SK-N-SH treated with all-trans-retinoic acid at 6 μM for 48 hours (cell line): ENCODE results near the gene PAQR8.

Source experiments
- ATAC-seq: fragments of 200-7000 bp; cut with Tn5 transposase; 3 replicates; pipeline ENCODE4 v1.9.1; 2020; ENCODE audit warnings: mild to moderate bottlenecking, moderate library complexity
- BACH2 ChIP-seq: fragments of 250-450 bp; sonication (Bioruptor Pico); IDR thresholded peaks from 2 replicates; pipeline ENCODE4 v1.9.0; 2021; ENCODE audit warnings: mild to moderate bottlenecking, borderline replicate concordance
- CREB5 ChIP-seq: fragments of 250-450 bp; sonication (Bioruptor Pico); IDR thresholded peaks from 2 replicates; pipeline ENCODE4 v1.5.1; 2020; ENCODE audit warnings: low read depth, mild to moderate bottlenecking, moderate library complexity
- CSDC2 ChIP-seq: fragments of 250-450 bp; sonication (Bioruptor Pico); IDR thresholded peaks from 2 replicates; pipeline ENCODE4 v1.5.0; 2020; ENCODE audit warnings: mild to moderate bottlenecking, moderate library complexity
- ESRRG ChIP-seq: fragments of 250-450 bp; sonication (Bioruptor Pico); IDR thresholded peaks from 2 replicates; pipeline ENCODE4 v1.6.1; 2021; ENCODE audit warnings: mild to moderate bottlenecking
- GLIS3 ChIP-seq: fragments of 250-450 bp; sonication (Bioruptor Pico); IDR thresholded peaks from 2 replicates; pipeline ENCODE4 v1.5.0; 2020; ENCODE audit warnings: mild to moderate bottlenecking, moderate library complexity
- ISL1 ChIP-seq: fragments of 250-450 bp; sonication (Bioruptor Pico); IDR thresholded peaks from 2 replicates; pipeline ENCODE4 v2.1.2; 2022; ENCODE audit warnings: mild to moderate bottlenecking, moderate library complexity
- OSR1 ChIP-seq: fragments of 250-450 bp; sonication (Bioruptor Pico); IDR thresholded peaks from 2 replicates; pipeline ENCODE4 v1.8.0; 2022; ENCODE audit warnings: moderate library complexity, mild to moderate bottlenecking, inconsistent platforms
- POU6F1 ChIP-seq: fragments of 250-450 bp; sonication (Bioruptor Pico); IDR thresholded peaks from 2 replicates; pipeline ENCODE4 v1.8.0; 2021; ENCODE audit warnings: low read depth, mild to moderate bottlenecking, moderate library complexity, borderline replicate concordance
- PPARA ChIP-seq: fragments of 250-450 bp; sonication (Bioruptor Pico); IDR thresholded peaks from 2 replicates; pipeline ENCODE4 v1.5.0; 2020; ENCODE audit warnings: mild to moderate bottlenecking, borderline replicate concordance
- SNAI2 ChIP-seq: fragments of 250-450 bp; sonication (Bioruptor Pico); IDR thresholded peaks from 2 replicates; pipeline ENCODE4 v1.5.0; 2020; ENCODE audit warnings: mild to moderate bottlenecking, moderate library complexity
- TOX ChIP-seq: fragments of 250-450 bp; sonication (Bioruptor Pico); IDR thresholded peaks from 2 replicates; pipeline ENCODE4 v1.8.0; 2021; ENCODE audit warnings: mild to moderate bottlenecking, moderate library complexity, borderline replicate concordance
- ZFP3 ChIP-seq: fragments of 250-450 bp; sonication (Bioruptor Pico); IDR thresholded peaks from 2 replicates; pipeline ENCODE4 v1.5.0; 2020; ENCODE audit warnings: mild to moderate bottlenecking, moderate library complexity
- ZFP30 ChIP-seq: fragments of 450-650 bp; formaldehyde crosslinking; IDR thresholded peaks from 2 replicates; pipeline ENCODE4 v1.5.0; 2022; ENCODE audit warnings: mild to moderate bottlenecking, moderate library complexity
- ZNF565 ChIP-seq: fragments of 450-650 bp; formaldehyde crosslinking; conservative IDR thresholded peaks from 2 replicates; pipeline ENCODE4 v1.5.0; 2020; ENCODE audit warnings: low read depth, mild to moderate bottlenecking, moderate library complexity
- ZNF70 ChIP-seq: fragments of 450-650 bp; formaldehyde crosslinking; IDR thresholded peaks from 2 replicates; pipeline ENCODE4 v1.5.0; 2020; ENCODE audit warnings: mild to moderate bottlenecking, moderate library complexity
- TF ChIP-seq, protein P1 (sequence below): fragments of 250-450 bp; sonication (Bioruptor Pico); IDR thresholded peaks from 2 replicates; pipeline ENCODE4 v1.5.1; 2021; ENCODE audit warnings: mild to moderate bottlenecking, moderate library complexity
- TF ChIP-seq, protein P2 (sequence below): fragments of 250-450 bp; sonication (Bioruptor Pico); IDR thresholded peaks from 2 replicates; pipeline ENCODE4 v1.5.0; 2020; ENCODE audit warnings: mild to moderate bottlenecking, moderate library complexity
- TF ChIP-seq, protein P3 (sequence below): fragments of 250-450 bp; sonication (Bioruptor Pico); IDR thresholded peaks from 2 replicates; pipeline ENCODE4 v1.8.0; 2020; ENCODE audit warnings: mild to moderate bottlenecking, moderate library complexity, borderline replicate concordance

The PAQR8 gene

GRCh38 chr6:52415917-52416628 is 54.1 kb downstream of the PAQR8 start:
- ATAC-seq: peak; percentile 3; the same call in 1 of the 3 replicates
- TF ChIP-seq, protein P1, sequence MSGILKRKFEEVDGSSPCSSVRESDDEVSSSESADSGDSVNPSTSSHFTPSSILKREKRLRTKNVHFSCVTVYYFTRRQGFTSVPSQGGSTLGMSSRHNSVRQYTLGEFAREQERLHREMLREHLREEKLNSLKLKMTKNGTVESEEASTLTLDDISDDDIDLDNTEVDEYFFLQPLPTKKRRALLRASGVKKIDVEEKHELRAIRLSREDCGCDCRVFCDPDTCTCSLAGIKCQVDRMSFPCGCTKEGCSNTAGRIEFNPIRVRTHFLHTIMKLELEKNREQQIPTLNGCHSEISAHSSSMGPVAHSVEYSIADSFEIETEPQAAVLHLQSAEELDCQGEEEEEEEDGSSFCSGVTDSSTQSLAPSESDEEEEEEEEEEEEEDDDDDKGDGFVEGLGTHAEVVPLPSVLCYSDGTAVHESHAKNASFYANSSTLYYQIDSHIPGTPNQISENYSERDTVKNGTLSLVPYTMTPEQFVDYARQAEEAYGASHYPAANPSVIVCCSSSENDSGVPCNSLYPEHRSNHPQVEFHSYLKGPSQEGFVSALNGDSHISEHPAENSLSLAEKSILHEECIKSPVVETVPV (CRISPR knock-in tag): no peak
- TF ChIP-seq BACH2 (CRISPR knock-in tag) (no peak), PPARA (CRISPR knock-in tag) (no peak)
- TF ChIP-seq, protein P2, sequence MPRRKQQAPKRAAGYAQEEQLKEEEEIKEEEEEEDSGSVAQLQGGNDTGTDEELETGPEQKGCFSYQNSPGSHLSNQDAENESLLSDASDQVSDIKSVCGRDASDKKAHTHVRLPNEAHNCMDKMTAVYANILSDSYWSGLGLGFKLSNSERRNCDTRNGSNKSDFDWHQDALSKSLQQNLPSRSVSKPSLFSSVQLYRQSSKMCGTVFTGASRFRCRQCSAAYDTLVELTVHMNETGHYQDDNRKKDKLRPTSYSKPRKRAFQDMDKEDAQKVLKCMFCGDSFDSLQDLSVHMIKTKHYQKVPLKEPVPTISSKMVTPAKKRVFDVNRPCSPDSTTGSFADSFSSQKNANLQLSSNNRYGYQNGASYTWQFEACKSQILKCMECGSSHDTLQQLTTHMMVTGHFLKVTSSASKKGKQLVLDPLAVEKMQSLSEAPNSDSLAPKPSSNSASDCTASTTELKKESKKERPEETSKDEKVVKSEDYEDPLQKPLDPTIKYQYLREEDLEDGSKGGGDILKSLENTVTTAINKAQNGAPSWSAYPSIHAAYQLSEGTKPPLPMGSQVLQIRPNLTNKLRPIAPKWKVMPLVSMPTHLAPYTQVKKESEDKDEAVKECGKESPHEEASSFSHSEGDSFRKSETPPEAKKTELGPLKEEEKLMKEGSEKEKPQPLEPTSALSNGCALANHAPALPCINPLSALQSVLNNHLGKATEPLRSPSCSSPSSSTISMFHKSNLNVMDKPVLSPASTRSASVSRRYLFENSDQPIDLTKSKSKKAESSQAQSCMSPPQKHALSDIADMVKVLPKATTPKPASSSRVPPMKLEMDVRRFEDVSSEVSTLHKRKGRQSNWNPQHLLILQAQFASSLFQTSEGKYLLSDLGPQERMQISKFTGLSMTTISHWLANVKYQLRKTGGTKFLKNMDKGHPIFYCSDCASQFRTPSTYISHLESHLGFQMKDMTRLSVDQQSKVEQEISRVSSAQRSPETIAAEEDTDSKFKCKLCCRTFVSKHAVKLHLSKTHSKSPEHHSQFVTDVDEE (CRISPR knock-in tag): no peak

DNA sequence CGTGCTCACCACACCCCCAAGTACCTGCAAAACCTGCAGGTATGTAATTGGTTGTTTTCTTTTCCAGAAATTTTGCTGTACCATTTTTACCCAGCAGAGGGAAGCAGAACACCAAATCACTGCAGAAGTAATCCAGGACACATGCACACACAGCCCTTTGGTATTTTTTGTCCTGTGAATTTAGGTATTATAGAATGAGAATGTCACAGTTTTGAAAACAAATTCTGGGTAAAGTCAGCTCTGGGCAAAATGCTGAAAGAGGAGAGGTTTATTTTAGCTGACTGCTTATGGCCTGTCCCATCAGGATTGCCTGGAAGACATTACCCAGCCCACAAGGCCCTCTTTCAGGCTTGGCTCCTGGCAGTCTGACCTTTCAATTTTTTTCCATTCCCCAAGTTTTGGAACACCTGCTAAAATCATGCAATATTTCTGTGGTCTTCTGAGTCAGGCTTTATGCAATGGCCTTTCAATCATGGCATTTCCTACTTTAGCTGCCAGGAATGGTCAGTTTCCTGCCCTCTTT is 54.7 kb downstream of the PAQR8 start:
- peak; percentile 43 for ATAC-seq
- TF ChIP-seq CSDC2 (CRISPR knock-in tag) (no peak), ZFP3 (CRISPR knock-in tag) (no peak), OSR1 (CRISPR knock-in tag) (no peak), ZNF565 (no peak), TOX (CRISPR knock-in tag) (no peak), PPARA (CRISPR knock-in tag) (no peak), ZNF70 (CRISPR knock-in tag) (no peak), ESRRG (no peak)
- TF ChIP-seq, protein P2 (CRISPR knock-in tag): no peak

- TF ChIP-seq SNAI2 (CRISPR knock-in tag) (0 out of 2 replicates have a peak, but pooled peaks have one; percentile 16), ZFP30 (CRISPR knock-in tag) (no peak), ISL1 (peak; percentile 31; the same call in 1 of the 2 replicates), OSR1 (CRISPR knock-in tag) (no peak)
- TF ChIP-seq, all 23 proteins: peak for 2
- ATAC-seq: peak; percentile 58
Observed at GRCh38 chr6:52417675-52418111, 55.7 kb downstream of the PAQR8 start.

DNA sequence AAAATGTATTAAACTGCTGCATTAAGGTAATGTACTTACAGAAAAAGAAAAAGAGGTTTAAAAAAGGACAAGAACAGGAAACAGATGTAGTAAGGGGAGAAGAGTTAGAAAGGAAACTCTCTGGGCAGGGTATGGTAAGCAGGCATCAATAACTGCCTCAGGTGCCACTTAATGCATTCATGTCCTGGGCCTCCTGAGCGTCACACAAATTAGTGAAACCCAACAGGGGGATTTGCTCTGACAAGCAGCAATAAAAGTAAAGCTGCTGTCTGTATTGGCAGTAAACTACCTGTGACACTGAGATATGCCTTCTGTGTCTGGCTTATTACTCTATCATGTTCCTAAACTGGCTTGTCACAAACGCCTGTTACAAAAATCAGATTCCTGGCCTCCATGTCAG is 56.7 kb downstream of the PAQR8 start:
- ATAC-seq: no peak
- TF ChIP-seq OSR1 (CRISPR knock-in tag): no peak
- no peak for TF ChIP-seq CSDC2 (CRISPR knock-in tag)
- no peak for TF ChIP-seq TOX (CRISPR knock-in tag)
- TF ChIP-seq POU6F1 (CRISPR knock-in tag): no peak
- TF ChIP-seq, protein P3, sequence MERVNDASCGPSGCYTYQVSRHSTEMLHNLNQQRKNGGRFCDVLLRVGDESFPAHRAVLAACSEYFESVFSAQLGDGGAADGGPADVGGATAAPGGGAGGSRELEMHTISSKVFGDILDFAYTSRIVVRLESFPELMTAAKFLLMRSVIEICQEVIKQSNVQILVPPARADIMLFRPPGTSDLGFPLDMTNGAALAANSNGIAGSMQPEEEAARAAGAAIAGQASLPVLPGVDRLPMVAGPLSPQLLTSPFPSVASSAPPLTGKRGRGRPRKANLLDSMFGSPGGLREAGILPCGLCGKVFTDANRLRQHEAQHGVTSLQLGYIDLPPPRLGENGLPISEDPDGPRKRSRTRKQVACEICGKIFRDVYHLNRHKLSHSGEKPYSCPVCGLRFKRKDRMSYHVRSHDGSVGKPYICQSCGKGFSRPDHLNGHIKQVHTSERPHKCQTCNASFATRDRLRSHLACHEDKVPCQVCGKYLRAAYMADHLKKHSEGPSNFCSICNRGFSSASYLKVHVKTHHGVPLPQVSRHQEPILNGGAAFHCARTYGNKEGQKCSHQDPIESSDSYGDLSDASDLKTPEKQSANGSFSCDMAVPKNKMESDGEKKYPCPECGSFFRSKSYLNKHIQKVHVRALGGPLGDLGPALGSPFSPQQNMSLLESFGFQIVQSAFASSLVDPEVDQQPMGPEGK (CRISPR knock-in tag): no peak
- no peak for TF ChIP-seq GLIS3
- no peak for TF ChIP-seq ZNF565
- no peak for TF ChIP-seq CREB5
- TF ChIP-seq PPARA (CRISPR knock-in tag): no peak
